Upper lobe of left lung (tissue), 6 donors: ENCODE results near the gene TUBB3. TPM values are rescaled to one million over a fixed set of nuclear protein-coding genes. Genes with fewer than 3 reads are reported as not detected.
"Not testable (repeated sequence)": the region's sequence is repeated elsewhere in the genome, so short reads cannot be mapped to it uniquely, and the experiment has no call there.

Experiments
- ATAC-seq, 2 donors: fragments of 200-7000 bp; cut with Tn5 transposase; one replicate each; pipeline ENCODE4 v1.9.1; 2022; ENCODE audit warnings: mild to moderate bottlenecking in 2 of 2, moderate library complexity in 2 of 2; ENCODE audit not compliant: low FRiP score in 2 of 2
- DNase-seq, 2 donors: peaks; one replicate each; pipeline ENCODE4 v3.0.0-alpha.2; 2019 to 2020
- H3K27ac ChIP-seq, 4 donors: fragments of 200-600 bp; sonication (generic); one replicate each; pipeline ENCODE4 v1.5.1; 2016 to 2019
- H3K27me3 ChIP-seq, 4 donors: fragments of 200-600 bp; sonication (generic); one replicate each; pipeline ENCODE4 v1.5.1; 2017 to 2019
- H3K36me3 ChIP-seq, 4 donors: fragments of 200-600 bp; sonication (generic); one replicate each; pipeline ENCODE4 v1.5.1; 2016 to 2019
- H3K4me1 ChIP-seq, 4 donors: fragments of 200-600 bp; sonication (generic); one replicate each; pipeline ENCODE4 v1.5.1; 2018 to 2019
- H3K4me3 ChIP-seq, 4 donors: fragments of 200-600 bp; sonication (generic); one replicate each; pipeline ENCODE4 v1.5.1; 2017 to 2019; ENCODE audit warnings: mild to moderate bottlenecking in 2 of 4, moderate library complexity in 1 of 4
- H3K9me3 ChIP-seq, 4 donors: fragments of 200-600 bp; sonication (generic); one replicate each; pipeline ENCODE4 v1.5.1; 2018 to 2019
- EP300 ChIP-seq, 4 donors: sonication (generic); formaldehyde crosslinking; IDR thresholded peaks; one replicate each; pipeline ENCODE4 v1.5.1; 2017; ENCODE audit warnings: antibody characterized with exemption in 4 of 4, control low read depth in 2 of 4
- POLR2A ChIP-seq, 4 donors: fragments of 450-650 bp; IDR thresholded peaks; one replicate each; pipeline ENCODE4 v1.5.1; 2016 to 2017; ENCODE audit warnings: antibody characterized with exemption in 4 of 4, mild to moderate bottlenecking in 2 of 4
- POLR2AphosphoS5 ChIP-seq, 2 donors: sonication (generic); formaldehyde crosslinking; IDR thresholded peaks; one replicate each; pipeline ENCODE4 v1.5.1; 2017; ENCODE audit warnings: antibody characterized with exemption in 2 of 2
- WGBS, 2 donors: methylation state at CpG; one replicate each; pipeline ENCODE4 v1.1.5; 2017 to 2018; 5-methylcytosine and 5-hydroxymethylcytosine counted together
- total RNA-seq, 6 donors: library from RNA; depleted of rRNA in 4 of 6; stranded (reverse); fragments of >200 nt in 4 of 6; gene quantifications; one replicate each; pipeline versions ENCODE4 v1.1.0 to v1.2.1, GENCODE V29; 2016 to 2021
- TF ChIP-seq, protein P1 (sequence below), 6 experiments: fragments of 450-650 bp in 4 of 6; fragments of 200-600 bp in 2 of 6; sonication (generic) in 2 of 6; IDR thresholded peaks; one replicate each; pipeline ENCODE4 v1.5.1; 2016 to 2019; ENCODE audit warnings: antibody characterized with exemption in 6 of 6
- donor health status: DM: no; HTN: no; CAD: no; lungs with moderate emphysema.
- donor health status: DM: no; HTN: yes; CAD: no; lungs with severe emphysema.

Gene TUBB3
- total RNA-seq, 6 donors from 2014 or later: 0.33 to 9.2 (median 2.1) TPM; not detected in 1

DNA sequence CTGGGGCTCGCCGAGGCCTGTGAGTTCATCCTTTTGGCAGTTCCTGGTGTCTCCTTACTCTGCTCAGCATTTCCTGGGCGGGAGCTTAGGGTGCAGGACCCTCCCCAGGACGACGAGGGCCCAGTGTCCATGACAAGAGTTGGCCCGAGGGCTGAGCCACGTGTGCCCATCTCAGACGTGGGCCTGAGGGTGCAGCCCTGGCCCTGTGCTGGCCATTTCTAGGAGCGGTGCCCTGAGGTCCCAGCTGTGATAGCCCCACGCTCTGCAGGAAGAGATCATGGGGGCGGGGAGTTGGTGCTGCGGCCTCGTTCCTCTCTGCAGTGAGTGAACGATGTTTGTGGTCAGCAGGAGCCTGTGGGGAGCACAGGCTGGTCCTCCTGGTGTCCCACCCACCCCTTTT, 10.5 kb upstream of the TUBB3 start:
- DNase-seq (peak in 1 of 2 donors; percentile 52), ATAC-seq (no peak)
- 83% methylated on average over 11 to 14 of the region's 14 CpGs for WGBS, 2 donors
- no peak overlapping the region for H3K27ac ChIP-seq
- no peaks in the 10 kb centered on the region for H3K27me3 ChIP-seq
- TF ChIP-seq, protein P1, sequence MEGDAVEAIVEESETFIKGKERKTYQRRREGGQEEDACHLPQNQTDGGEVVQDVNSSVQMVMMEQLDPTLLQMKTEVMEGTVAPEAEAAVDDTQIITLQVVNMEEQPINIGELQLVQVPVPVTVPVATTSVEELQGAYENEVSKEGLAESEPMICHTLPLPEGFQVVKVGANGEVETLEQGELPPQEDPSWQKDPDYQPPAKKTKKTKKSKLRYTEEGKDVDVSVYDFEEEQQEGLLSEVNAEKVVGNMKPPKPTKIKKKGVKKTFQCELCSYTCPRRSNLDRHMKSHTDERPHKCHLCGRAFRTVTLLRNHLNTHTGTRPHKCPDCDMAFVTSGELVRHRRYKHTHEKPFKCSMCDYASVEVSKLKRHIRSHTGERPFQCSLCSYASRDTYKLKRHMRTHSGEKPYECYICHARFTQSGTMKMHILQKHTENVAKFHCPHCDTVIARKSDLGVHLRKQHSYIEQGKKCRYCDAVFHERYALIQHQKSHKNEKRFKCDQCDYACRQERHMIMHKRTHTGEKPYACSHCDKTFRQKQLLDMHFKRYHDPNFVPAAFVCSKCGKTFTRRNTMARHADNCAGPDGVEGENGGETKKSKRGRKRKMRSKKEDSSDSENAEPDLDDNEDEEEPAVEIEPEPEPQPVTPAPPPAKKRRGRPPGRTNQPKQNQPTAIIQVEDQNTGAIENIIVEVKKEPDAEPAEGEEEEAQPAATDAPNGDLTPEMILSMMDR (IDR thresholded peaks at IDR 0.05): no peak
- TF ChIP-seq EP300 (IDR thresholded peaks at IDR 0.05): no peak
- no peaks in the 10 kb centered on the region for H3K9me3 ChIP-seq
- H3K4me1 ChIP-seq: peaks cover 5 to 14% (median 8%) of the 10 kb centered on the region in 4 donors
- H3K4me3 ChIP-seq: no peak overlapping the region
- H3K36me3 ChIP-seq: peaks cover 0 to 47% (median 28%) of the 10 kb centered on the region in 4 donors

DNA sequence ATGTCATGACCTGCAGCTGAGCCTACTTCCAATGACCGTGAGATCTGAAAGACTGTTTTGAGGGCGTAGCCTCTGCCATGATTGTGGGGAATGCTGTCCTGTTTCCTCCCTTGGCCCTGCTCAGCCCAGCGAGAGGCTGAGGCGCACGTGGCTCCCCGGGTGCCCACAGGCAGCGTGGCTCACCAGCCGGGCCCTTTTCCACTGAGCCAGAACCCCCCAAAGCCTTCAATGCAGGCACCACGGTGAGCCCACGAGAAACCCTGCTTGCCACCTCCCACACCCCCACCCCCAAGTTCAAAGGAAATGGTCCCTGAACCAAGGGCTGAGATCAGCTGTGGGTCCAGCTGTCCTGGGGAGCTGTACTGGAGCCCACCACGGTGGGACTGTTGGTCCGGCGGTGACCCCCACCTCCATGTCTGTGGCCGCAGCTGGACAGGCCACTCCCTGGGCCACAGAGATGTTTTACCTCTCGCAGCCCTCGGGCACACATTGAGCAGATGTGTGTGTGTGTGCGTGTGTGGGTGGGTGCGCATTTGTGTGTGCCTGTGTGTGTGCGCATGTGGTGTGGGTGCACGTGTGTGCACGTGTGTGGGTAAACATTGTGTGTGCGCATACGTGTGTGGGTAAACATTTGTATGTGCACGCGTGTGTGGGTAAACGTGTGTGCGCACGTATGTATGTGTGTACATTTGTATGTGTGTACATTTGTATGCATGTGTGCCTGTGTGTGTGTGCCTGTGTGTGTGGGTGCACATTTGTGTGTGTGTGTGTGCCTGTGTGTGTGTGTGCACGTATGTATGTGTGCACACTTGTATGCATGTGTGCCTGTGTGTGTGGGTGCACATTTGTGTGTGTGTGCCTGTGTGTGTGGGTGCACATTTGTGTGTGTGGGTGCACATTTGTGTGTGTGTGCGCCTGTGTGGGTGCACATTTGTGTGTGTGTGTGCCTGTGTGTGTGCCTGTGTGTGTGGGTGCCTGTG, 9.4 kb upstream of the TUBB3 start:
- TF ChIP-seq POLR2A (IDR thresholded peaks at IDR 0.05): no peak
- TF ChIP-seq, protein P1 (IDR thresholded peaks at IDR 0.05): no peak
- TF ChIP-seq POLR2AphosphoS5 (IDR thresholded peaks at IDR 0.05): no peak
- no peak for TF ChIP-seq EP300 (IDR thresholded peaks at IDR 0.05)
- no peak overlapping the region for H3K4me3 ChIP-seq
- H3K36me3 ChIP-seq: peaks cover 0 to 41% (median 24%) of the 10 kb centered on the region in 4 donors
- no peaks in the 10 kb centered on the region for H3K9me3 ChIP-seq
- H3K4me1 ChIP-seq: peaks cover 15 to 25% (median 19%) of the 10 kb centered on the region in 4 donors
- 85 to 89% methylated on average over 20 to 26 of the region's 30 CpGs for WGBS, 2 donors
- no peak overlapping the region for H3K27ac ChIP-seq
- no peaks in the 10 kb centered on the region for H3K27me3 ChIP-seq
- peak in 1 of 2 donors; percentile 42 for DNase-seq
- no peak for ATAC-seq

DNA sequence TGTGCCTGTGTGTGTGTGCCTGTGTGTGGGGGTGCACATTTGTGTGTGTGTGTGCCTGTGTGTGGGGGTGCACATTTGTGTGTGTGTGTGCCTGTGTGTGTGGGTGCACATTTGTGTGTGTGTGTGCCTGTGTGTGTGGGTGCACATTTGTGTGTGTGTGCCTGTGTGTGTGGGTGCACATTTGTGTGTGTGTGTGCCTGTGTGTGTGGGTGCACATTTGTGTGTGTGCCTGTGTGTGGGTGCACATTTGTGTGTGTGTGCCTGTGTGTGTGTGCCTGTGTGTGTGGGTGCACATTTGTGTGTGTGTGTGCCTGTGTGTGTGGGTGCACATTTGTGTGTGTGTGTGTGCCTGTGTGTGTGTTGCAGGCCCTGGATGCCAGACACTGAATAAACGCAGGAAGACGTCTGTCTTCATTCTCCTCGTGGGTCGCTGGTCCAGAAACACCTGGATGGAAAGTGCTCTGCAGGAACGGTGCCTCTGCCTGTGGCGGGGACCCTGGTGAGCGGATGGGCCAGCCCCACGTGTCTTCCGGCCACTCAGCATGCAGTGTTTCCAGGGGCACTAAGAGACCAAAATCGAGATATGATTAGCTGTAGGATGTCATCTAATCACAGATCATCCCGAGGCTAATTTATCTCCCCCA, 8.4 kb upstream of the TUBB3 start:
- not testable (repeated sequence) for H3K4me3 ChIP-seq, H3K27me3 ChIP-seq, H3K9me3 ChIP-seq, H3K27ac ChIP-seq, DNase-seq, ATAC-seq
- peaks cover 0 to 30% (median 18%) of the 10 kb centered on the region in 4 donors for H3K36me3 ChIP-seq
- peaks cover 21 to 29% (median 22%) of the 10 kb centered on the region in 4 donors for H3K4me1 ChIP-seq
- 65 to 77% methylated on average over 9 to 11 of the region's 11 CpGs for WGBS, 2 donors

DNA sequence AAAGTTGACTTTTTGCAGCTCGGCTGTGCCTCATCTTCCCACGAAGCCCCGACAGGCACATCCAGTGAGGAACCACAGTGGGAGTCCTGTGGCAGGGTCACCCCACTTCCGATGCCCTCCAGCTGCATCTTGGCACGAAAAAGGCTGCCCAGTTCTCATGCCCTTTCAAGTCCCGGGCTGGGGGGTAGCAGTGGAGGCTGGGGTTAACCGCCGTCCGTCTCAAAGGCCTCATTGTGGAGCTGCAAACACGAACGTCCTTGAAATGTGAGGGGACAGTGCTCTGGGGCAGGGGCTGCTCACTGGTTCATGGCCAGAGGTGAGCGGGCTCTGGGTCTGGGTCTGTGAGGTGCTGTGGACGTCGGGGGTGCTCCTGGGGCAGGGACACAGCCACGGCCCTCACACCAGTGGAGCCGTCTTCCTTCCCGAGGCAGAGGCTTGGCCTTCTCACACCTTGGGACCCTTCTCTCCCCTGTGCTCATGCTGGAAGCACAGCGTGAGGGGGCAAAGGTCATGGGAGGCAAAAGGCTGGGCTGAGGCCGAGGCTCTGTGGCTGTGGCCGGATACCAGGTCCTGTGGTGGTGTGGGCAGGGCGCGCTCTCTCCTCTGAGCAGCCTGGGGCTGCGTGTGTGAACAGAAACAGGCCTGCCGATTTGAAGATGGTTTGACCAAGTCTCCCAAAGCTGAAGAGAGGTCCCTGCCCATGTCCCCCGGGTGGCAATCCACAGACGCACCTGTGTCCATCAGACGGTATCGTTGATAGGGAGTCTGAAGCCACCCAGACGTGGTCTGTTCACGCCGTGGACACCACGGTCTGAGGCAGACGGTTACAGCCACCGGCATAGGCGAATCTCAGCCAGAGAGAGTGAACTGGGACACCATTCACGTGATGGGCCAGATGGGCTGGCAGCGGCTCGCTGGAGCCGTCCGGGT, 7.6 kb upstream of the TUBB3 start:
- H3K9me3 ChIP-seq: no peaks in the 10 kb centered on the region
- WGBS, 2 donors: 74 to 79% methylated on average over 27 to 40 of the region's 40 CpGs
- ATAC-seq (no peak), DNase-seq (peak in 1 of 2 donors; percentile 69)
- H3K27me3 ChIP-seq: no peaks in the 10 kb centered on the region
- TF ChIP-seq EP300 (IDR thresholded peaks at IDR 0.05): no peak
- no peak for TF ChIP-seq POLR2A (IDR thresholded peaks at IDR 0.05)
- TF ChIP-seq POLR2AphosphoS5 (IDR thresholded peaks at IDR 0.05): no peak
- TF ChIP-seq, protein P1 (IDR thresholded peaks at IDR 0.05): no peak
- H3K4me3 ChIP-seq: no peak overlapping the region
- peaks cover 0 to 23% (median 14%) of the 10 kb centered on the region in 4 donors for H3K36me3 ChIP-seq
- H3K27ac ChIP-seq: no peak overlapping the region
- peaks cover 18 to 22% (median 20%) of the 10 kb centered on the region in 4 donors for H3K4me1 ChIP-seq
